Keratinocyte (primary cell): ENCODE results near the gene SIK2. TPM values are rescaled to one million over a fixed set of nuclear protein-coding genes. Genes with fewer than 3 reads are reported as not detected.
A peak's percentile ranks its signal among the peaks of the same experiment; 100 is the strongest.

Experiments used
- DNase-seq: peaks from one replicate; pipeline ENCODE4 v3.0.0-alpha.2; 2011; ENCODE audit warnings: low read depth, missing footprints, low spot score
- FAIRE-seq: peaks from 2 replicates; lab custom pipeline; 2011; peaks lifted over from hg19 to GRCh38; lab: Jason Lieb, UNC
- H2AFZ ChIP-seq: 2 replicates; pipeline ENCODE4 v1.6.0; 2012; ENCODE audit warnings: low read length, control low read depth, inconsistent platforms; ENCODE audit not compliant: control insufficient read depth
- H3K27ac ChIP-seq: 2 replicates; pipeline ENCODE4 v1.5.1; 2011; ENCODE audit warnings: low read length; ENCODE audit not compliant: control insufficient read depth, insufficient read depth
- H3K27me3 ChIP-seq: 3 replicates; pipeline ENCODE4 v1.6.0; 2011; ENCODE audit warnings: low read length; ENCODE audit not compliant: control insufficient read depth, insufficient read depth; ENCODE audit errors: extremely low read depth
- H3K36me3 ChIP-seq, 2 experiments: 2 replicates in 1 of 2; 3 replicates in 1 of 2; pipeline ENCODE4 v1.5.1; 2011; ENCODE audit warnings: low read length in 2 of 2, mild to moderate bottlenecking in 1 of 2; ENCODE audit not compliant: control insufficient read depth in 2 of 2, insufficient read depth in 2 of 2; ENCODE audit errors: extremely low read depth in 1 of 2
- H3K4me1 ChIP-seq: 3 replicates; pipeline ENCODE4 v1.5.1; 2011; ENCODE audit warnings: low read length; ENCODE audit not compliant: control insufficient read depth, insufficient read depth; ENCODE audit errors: extremely low read depth
- H3K4me2 ChIP-seq: 3 replicates; pipeline ENCODE4 v1.6.0; 2011; ENCODE audit warnings: low read depth, low read length; ENCODE audit not compliant: control insufficient read depth, insufficient read depth; ENCODE audit errors: extremely low read depth
- H3K4me3 ChIP-seq, 3 experiments: fragments of 200-600 bp in 1 of 3; sonication (generic) in 1 of 3; 2 replicates in 2 of 3; 3 replicates in 1 of 3; pipeline ENCODE4 v1.5.1; 2011 to 2016; ENCODE audit warnings: low read length in 3 of 3, mild to moderate bottlenecking in 3 of 3, control low read depth in 2 of 3, inconsistent platforms in 1 of 3, low read depth in 1 of 3, mixed read lengths in 1 of 3, mixed run types in 1 of 3, moderate library complexity in 1 of 3; ENCODE audit not compliant: control insufficient read depth in 2 of 3, insufficient read depth in 2 of 3; ENCODE audit errors: extremely low read depth in 1 of 3
- H3K79me2 ChIP-seq: 2 replicates; pipeline ENCODE4 v1.6.0; 2012; ENCODE audit warnings: low read length; ENCODE audit not compliant: control insufficient read depth, insufficient read depth
- H3K9ac ChIP-seq: 3 replicates; pipeline ENCODE4 v1.6.0; 2011; ENCODE audit warnings: low read length; ENCODE audit not compliant: control insufficient read depth, insufficient read depth; ENCODE audit errors: extremely low read depth
- H3K9me1 ChIP-seq: 3 replicates; pipeline ENCODE4 v1.6.0; 2011; ENCODE audit warnings: low read length; ENCODE audit not compliant: control insufficient read depth, insufficient read depth; ENCODE audit errors: extremely low read depth
- H3K9me3 ChIP-seq: 2 replicates; pipeline ENCODE4 v1.5.1; 2012; ENCODE audit warnings: low read depth, low read length; ENCODE audit not compliant: control insufficient read depth
- H4K20me1 ChIP-seq: 3 replicates; pipeline ENCODE4 v1.6.0; 2011; ENCODE audit warnings: low read length; ENCODE audit not compliant: control insufficient read depth, insufficient read depth; ENCODE audit errors: extremely low read depth
- CTCF ChIP-seq, 3 experiments: IDR thresholded peaks in 1 of 3; conservative IDR thresholded peaks in 1 of 3; optimal IDR thresholded peaks in 1 of 3; 2 replicates in 2 of 3; 3 replicates in 1 of 3; pipeline versions ENCODE3 to v1.5.1; 2011; ENCODE audit warnings: low read length in 3 of 3, mild to moderate bottlenecking in 3 of 3, moderate library complexity in 2 of 3, control low read depth in 1 of 3, inconsistent platforms in 1 of 3; ENCODE audit not compliant: insufficient read depth in 2 of 3; ENCODE audit errors: extremely low read depth in 1 of 3
- EZH2 ChIP-seq: IDR thresholded peaks from one replicate; pipeline ENCODE4 v1.6.1; 2012; ENCODE audit warnings: inconsistent platforms, mild to moderate bottlenecking, low read length, moderate library complexity
- dilution Hi-C: fragments of 300-500 bp; cut with MboI; formaldehyde crosslinking; loops from one replicate; pipeline ENCODE4 v1.7.0; 2020; ENCODE audit warnings: low sequenced_read_pairs; ENCODE audit not compliant: extremely low pct_ligation_motif_present
- polyA plus RNA-seq, 5 experiments: library from polyadenylated mRNA; depleted of rRNA in 3 of 5; stranded (reverse) in 3 of 5; stranded (forward) in 1 of 5; unstranded in 1 of 5; fragments of >200 nt; gene quantifications; 1 replicate in 1 of 5; 2 replicates in 3 of 5; 3 replicates in 1 of 5; pipeline versions ENCODE4 v1.2.1 to v1.2.3, GENCODE V29; 2011 to 2012; ENCODE audit warnings: missing spikeins in 2 of 5, low read depth in 1 of 5, low replicate concordance in 1 of 5

SIK2 gene
- polyA plus RNA-seq, 1 donor (not counting 4 experiments of a cell fraction or from before 2014, with no cell fraction given) = 10.0 TPM

GRCh38 chr11:111555255-111555654, 47.0 kb upstream of the SIK2 start:
- Histone ChIP-seq H4K20me1 (no peaks in the 10 kb centered on the region), H3K9me3 (peaks cover 5% of the 10 kb centered on the region), H3K9ac (peak overlapping the region; percentile 63), H3K9me1 (no peaks in the 10 kb centered on the region), H3K27me3 (no peaks in the 10 kb centered on the region), H3K36me3 (no peaks in the 10 kb centered on the region), H2AFZ (no peak overlapping the region), H3K4me2 (peak overlapping the region; percentile 82), H3K4me3 (peak overlapping the region in 1 of 3 experiments; percentile 6), H3K79me2 (no peaks in the 10 kb centered on the region), H3K4me1 (peaks cover 25% of the 10 kb centered on the region), H3K27ac (peak overlapping the region; percentile 94)
- dilution Hi-C loops = no loop called here
- peak; percentile 82 for FAIRE-seq
- DNase-seq = no peak
- no peak for TF ChIP-seq EZH2
- peak in 1 of 3 experiments; percentile 27 for TF ChIP-seq CTCF (optimal IDR thresholded peaks at IDR 0.05 in 1 of 3, IDR thresholded peaks at IDR 0.05 in 1 of 3, conservative IDR thresholded peaks at IDR 0.05 in 1 of 3; ENCODE audit: extremely low read depth in 1 of 3, insufficient read depth in 2 of 3, low read length in 3 of 3)

GRCh38 chr11:111557425-111558111, 44.7 kb upstream of the SIK2 start:
- no peaks in the 10 kb centered on the region for H4K20me1 ChIP-seq
- H3K4me3 ChIP-seq = no peak overlapping the region
- no peaks in the 10 kb centered on the region for H3K9me1 ChIP-seq
- DNase-seq (no peak), FAIRE-seq (no peak)
- dilution Hi-C loops = no loop called here
- H3K4me1 ChIP-seq = peaks cover 37% of the 10 kb centered on the region
- no peak overlapping the region for H3K4me2 ChIP-seq
- no peaks in the 10 kb centered on the region for H3K27me3 ChIP-seq
- no peak overlapping the region for H3K9ac ChIP-seq
- no peaks in the 10 kb centered on the region for H3K36me3 ChIP-seq
- no peaks in the 10 kb centered on the region for H3K79me2 ChIP-seq
- H3K27ac ChIP-seq = peak overlapping the region; percentile 0
- no peak for TF ChIP-seq EZH2
- no peak for TF ChIP-seq CTCF (optimal IDR thresholded peaks at IDR 0.05 in 1 of 3, IDR thresholded peaks at IDR 0.05 in 1 of 3, conservative IDR thresholded peaks at IDR 0.05 in 1 of 3; ENCODE audit: extremely low read depth in 1 of 3, insufficient read depth in 2 of 3, low read length in 3 of 3)
- H3K9me3 ChIP-seq = peaks cover 5% of the 10 kb centered on the region
- no peak overlapping the region for H2AFZ ChIP-seq
